Loucy (cell line): ENCODE measurements around the gene SH3PXD2A.

Source experiments
- CTCF ChIP-seq: fragments of 200-600 bp; sonication (generic); conservative IDR thresholded peaks from 2 replicates; pipeline ENCODE4 v1.5.1; 2014; ENCODE audit warnings: mild to moderate bottlenecking, antibody characterized with exemption, low read length
- EZH2phosphoT487 ChIP-seq: fragments of 200-600 bp; IDR thresholded peaks from 2 replicates; pipeline ENCODE4 v1.6.1; 2018; ENCODE audit warnings: antibody characterized with exemption, mild to moderate bottlenecking, moderate library complexity, borderline replicate concordance

- TF ChIP-seq CTCF (no peak), EZH2phosphoT487 (no peak)
These were observed 177.7 kb downstream of the SH3PXD2A start for GRCh38 chr10:103677486-103678177.
